Measurements from ENCODE around the gene COL4A1.

COL4A1 gene

DNA sequence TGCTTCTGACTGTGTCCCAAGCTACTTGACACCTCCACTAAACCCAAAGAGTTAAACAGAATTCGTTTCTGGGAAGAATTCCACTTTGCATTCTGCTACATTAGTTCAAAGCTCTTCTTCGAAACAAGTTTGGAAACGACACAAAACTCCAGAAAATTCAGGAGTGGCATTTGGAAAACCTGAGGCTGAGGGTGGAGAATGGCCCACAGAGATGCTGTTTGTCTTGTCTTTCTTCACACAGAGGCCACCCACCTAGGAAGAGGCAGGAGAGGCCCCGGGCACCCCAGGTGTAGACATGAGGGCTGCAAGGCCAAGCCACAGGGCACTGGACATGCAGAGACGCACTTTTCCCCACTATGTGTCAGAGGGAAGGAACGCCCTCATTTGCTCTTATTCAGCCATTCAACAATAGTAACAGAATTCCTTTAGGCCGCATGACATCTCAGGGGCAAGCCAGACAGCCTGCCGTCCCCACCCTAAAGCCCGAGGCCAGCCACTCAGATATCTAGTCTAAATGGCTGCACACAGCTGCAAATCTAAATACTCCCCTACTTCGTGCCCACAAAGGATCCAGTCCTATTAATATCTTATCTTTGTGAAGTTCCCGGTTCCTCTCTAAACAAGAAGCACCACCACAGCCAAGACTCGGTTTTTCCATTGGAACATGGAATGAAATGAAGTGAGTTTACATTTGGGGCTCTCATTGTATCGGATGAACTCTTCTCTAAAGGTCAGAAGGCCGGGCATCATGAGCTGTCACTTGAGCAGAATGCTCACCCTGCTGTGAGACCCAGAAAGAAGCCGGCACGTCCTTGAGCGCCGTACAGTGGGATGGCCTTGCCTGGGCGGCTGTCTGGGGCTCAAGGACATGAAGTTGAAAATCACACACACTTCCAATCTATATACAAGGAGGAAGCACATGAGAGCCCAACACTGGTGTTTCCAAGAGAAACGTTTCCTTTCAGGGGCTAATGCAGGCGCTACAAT lies 19.8 kb downstream of the COL4A1 start:
- H3K4me3 ChIP-seq (ENCODE audit: low read depth, low read length), result no peak overlapping the region
- DNase-seq (ENCODE audit: low read depth), result no peak

DNA sequence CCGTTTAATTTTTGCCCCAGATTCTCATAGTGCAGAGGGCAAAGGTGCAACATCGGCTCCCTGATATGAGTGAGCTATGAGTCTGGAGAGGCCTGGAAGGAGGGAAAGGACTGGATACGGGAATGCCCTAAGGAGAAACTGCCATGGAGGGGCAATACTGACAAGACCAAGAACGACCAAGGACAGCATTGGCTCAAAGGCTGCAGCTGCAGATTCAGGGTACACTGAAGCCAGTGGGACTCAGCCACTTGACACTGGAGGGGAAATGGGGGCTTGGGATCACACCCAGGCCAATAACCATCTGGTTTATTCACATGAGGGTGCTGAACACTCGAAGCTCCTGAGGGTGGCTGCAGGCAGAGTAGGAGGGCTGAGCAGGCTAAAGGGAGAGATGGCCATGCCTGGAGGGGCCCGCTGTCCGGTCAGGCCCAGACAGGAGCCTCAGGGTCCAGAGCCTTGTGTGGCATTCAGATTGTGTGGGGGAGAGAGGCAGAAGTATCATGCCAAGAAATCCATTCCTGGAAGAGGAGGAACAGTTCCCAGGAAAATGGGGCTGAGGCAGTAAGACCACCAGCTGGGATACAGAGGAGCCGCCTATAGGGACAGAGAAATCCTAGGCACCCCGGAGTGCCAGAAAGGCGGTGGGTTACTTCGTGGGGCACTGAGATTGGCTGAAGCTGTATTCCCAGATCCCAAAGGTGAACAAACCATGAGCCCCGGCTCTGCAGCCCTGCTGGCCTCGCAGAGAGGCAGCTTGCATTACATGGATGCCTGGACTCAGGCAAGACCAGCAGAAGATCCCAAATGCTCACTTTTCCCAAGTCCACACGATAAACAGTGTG lies 20.7 kb downstream of the COL4A1 start:
- TF ChIP-seq, protein P1, sequence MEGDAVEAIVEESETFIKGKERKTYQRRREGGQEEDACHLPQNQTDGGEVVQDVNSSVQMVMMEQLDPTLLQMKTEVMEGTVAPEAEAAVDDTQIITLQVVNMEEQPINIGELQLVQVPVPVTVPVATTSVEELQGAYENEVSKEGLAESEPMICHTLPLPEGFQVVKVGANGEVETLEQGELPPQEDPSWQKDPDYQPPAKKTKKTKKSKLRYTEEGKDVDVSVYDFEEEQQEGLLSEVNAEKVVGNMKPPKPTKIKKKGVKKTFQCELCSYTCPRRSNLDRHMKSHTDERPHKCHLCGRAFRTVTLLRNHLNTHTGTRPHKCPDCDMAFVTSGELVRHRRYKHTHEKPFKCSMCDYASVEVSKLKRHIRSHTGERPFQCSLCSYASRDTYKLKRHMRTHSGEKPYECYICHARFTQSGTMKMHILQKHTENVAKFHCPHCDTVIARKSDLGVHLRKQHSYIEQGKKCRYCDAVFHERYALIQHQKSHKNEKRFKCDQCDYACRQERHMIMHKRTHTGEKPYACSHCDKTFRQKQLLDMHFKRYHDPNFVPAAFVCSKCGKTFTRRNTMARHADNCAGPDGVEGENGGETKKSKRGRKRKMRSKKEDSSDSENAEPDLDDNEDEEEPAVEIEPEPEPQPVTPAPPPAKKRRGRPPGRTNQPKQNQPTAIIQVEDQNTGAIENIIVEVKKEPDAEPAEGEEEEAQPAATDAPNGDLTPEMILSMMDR (IDR thresholded peaks at IDR 0.05; ENCODE audit: low read depth, low read length, missing control alignments), result no peak
- no peak for DNase-seq (ENCODE audit: low read depth)
- no peak overlapping the region for H3K4me3 ChIP-seq (ENCODE audit: low read depth, low read length)

More for the DNA sequence above, 19.8 kb downstream of the COL4A1 start:
- TF ChIP-seq, protein P1 (IDR thresholded peaks at IDR 0.05; ENCODE audit: low read depth, low read length, missing control alignments), result no peak

DNA sequence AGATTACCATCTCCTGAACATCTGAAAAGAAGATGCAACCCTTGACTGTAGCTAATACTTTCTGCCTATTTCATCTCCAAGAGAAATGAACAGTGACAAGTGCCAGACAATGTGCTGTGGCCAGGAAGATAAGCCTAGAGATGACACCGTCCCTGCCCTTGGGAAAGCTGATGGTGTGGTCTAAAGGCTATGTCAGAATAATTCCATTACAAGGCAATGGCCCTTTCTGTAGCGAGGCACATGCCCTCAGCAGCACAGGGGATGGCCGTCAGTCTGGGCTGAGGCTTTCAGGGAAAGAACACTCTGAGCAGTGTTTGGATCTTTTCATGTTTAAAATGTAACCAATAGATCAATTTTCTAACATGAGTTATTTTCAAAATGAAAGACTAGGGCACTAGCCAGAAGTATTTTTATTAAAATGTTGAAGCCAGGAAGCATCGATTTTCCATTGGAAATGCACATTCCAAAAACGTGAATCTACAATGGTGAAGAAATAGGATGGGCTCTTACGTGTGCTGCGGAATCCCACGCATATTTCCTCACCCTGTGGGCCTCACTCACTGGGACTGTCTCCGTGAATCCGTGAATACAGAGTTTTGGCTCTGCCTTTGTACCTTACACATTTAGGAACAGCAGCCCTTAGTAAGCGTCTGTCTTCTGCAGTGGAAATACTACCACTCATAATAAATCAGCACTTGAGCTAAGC lies 22.0 kb downstream of the COL4A1 start:
- no peak overlapping the region for H3K4me3 ChIP-seq (ENCODE audit: low read depth, low read length)
- no peak for DNase-seq (ENCODE audit: low read depth)
- TF ChIP-seq, protein P1 (IDR thresholded peaks at IDR 0.05; ENCODE audit: low read depth, low read length, missing control alignments), result no peak

DNA sequence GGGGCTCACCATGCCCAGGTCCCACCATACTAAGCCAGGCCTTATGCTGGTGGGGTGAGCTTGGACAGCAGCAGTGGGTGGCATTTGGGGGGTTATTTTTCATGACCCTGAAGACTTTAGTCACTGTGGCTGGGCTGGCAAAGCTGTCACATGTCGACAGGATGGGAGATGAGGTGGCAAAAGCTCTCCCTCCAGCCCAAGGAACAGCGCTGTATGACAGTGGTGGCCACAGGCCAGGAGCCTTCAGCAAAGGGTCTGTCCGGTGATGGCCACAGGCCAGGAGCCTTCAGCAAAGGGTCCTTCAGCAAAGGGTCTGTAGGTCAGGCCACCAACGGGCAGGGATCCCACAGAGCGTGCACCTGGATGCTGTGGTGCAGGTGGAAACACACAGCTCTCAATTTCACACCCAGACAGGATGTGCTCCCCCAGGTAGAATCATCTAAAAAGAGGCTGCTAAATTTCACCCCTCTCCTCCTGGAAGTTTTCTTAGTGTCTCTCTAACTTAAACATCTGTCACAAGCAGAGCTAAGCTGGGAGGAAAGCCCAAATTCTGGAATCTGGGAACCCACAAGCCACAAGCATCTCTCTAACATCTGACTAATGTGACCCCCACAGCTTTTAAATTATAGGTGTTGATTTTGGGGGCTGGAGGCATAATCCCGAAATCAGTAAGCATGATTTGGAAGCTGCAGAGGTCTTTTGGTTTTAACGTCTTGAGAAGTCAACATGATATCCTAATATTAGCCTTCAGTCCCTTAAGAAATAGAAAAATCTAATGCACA lies 23.0 kb downstream of the COL4A1 start:
- DNase-seq (ENCODE audit: low read depth), result no peak
- TF ChIP-seq, protein P1 (IDR thresholded peaks at IDR 0.05; ENCODE audit: low read depth, low read length, missing control alignments), result no peak
- no peak overlapping the region for H3K4me3 ChIP-seq (ENCODE audit: low read depth, low read length)

DNA sequence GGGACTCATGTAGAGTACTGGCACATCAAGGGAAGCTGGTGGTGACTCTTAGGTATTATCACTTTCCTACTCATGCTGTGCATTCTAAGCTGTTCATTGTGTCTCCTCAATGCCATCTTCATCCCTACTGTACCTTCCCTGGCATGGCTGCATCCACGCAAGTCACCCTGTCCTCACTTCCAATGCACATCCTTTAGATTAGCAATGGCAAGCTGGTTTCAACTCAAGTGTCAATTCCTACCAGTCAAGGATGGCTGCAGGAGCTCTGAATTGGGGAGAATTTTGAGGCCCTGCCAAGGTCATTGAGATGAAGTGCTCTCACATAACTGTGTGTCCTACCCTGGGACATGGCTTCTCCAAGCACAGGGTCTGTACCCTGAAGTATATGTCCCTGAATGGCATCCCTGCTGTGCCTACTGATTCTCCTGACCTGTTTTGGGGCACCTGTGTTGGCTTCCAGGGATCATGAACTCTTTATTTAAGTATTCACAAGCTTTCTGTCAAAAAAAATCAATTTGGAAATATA lies 24.6 kb downstream of the COL4A1 start:
- TF ChIP-seq, protein P1 (IDR thresholded peaks at IDR 0.05; ENCODE audit: low read depth, low read length, missing control alignments), result no peak
- DNase-seq (ENCODE audit: low read depth), result no peak
- H3K4me3 ChIP-seq (ENCODE audit: low read depth, low read length), result no peak overlapping the region

DNA sequence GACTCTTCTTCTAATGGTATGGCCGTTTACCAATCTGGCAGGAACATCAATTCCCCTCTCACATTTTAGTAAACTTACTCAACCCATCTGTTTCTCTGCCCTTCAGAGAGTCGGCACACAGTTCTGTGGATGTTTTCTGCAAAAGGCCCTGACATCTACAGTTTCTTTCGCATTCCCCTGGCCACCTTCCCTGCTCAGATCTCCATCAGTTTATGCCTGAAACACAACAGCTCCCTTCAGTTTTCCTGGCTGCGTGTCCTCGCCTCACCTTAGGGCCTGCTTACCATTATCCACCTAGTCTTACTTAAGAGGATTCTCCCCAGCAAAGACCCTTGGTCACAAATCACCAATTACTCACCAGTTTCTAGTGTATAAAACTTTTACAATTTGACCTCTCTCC lies 25.2 kb downstream of the COL4A1 start:
- H3K4me3 ChIP-seq (ENCODE audit: low read depth, low read length), result no peak overlapping the region
- DNase-seq (ENCODE audit: low read depth), result no peak
- TF ChIP-seq, protein P1 (IDR thresholded peaks at IDR 0.05; ENCODE audit: low read depth, low read length, missing control alignments), result no peak

All from GM12864 (cell line).